GM12878 (cell line): ENCODE results near the gene CACTIN. TPM values are rescaled to one million over a fixed set of nuclear protein-coding genes. Genes with fewer than 3 reads are reported as not detected.
A peak's percentile ranks its signal among the peaks of the same experiment; 100 is the strongest.

Experiments used
- ATAC-seq: fragments of 200-7000 bp; cut with Tn5 transposase; 3 replicates; pipeline ENCODE4 v1.9.1; 2020; ENCODE audit warnings: mild to moderate bottlenecking, moderate library complexity
- BruUV-seq: library from RNA; stranded (reverse); fragments of 400-500 nt; replicated peaks from 2 replicates; lab custom pipeline; 2021; lab: Mats Ljungman, UMichigan
- CTCF ChIA-PET: fragments of 300-600 bp; sonication (Branson Sonifier 250); formaldehyde crosslinking; extraction: SDS; loops from one replicate; lab custom pipeline; 2021; ENCODE audit warnings: inconsistent platforms; lab: Yijun Ruan, JAX
- POLR2A ChIA-PET: fragments of 350-600 bp; formaldehyde crosslinking; extraction: SDS; loops from one replicate; lab custom pipeline; 2021; ENCODE audit warnings: inconsistent platforms; lab: Charles Lee
- RAD21 ChIA-PET: fragments of 300-600 bp; sonication (Branson Sonifier 250); formaldehyde crosslinking; loops from one replicate; lab custom pipeline; 2023; ENCODE audit warnings: antibody characterized with exemption; ENCODE audit not compliant: unreplicated experiment; lab: Charles Lee
- SMC1A ChIA-PET: fragments of 300-600 bp; sonication (Branson Sonifier 250); formaldehyde crosslinking; loops from one replicate; lab custom pipeline; 2023; ENCODE audit not compliant: unreplicated experiment, uncharacterized antibody; lab: Charles Lee
- DNase-seq: peaks from one replicate; pipeline ENCODE4 v3.0.0-alpha.2; 2011; ENCODE audit warnings: low read depth, low spot score
- FAIRE-seq: peaks from 3 replicates; lab custom pipeline; 2011; peaks lifted over from hg19 to GRCh38; lab: Jason Lieb, UNC
- H2AFZ ChIP-seq: 2 replicates; pipeline ENCODE4 v1.6.0; 2011; ENCODE audit warnings: low read depth, low read length, control low read depth; ENCODE audit not compliant: control insufficient read depth
- H3K27ac ChIP-seq: 2 replicates; pipeline ENCODE4 v1.5.1; 2011; ENCODE audit warnings: control low read depth; ENCODE audit not compliant: control insufficient read depth, insufficient read depth
- H3K27me3 ChIP-seq, 2 experiments: replicated peaks in 1 of 2; 2 replicates each; pipeline versions ENCODE4 v1.6.0 to v1.6.1; 2011; ENCODE audit warnings: low read length in 1 of 2; ENCODE audit not compliant: control insufficient read depth in 2 of 2, insufficient read depth in 2 of 2
- H3K36me3 ChIP-seq, 2 experiments: 2 replicates each; pipeline ENCODE4 v1.5.1; 2011; ENCODE audit warnings: low read length in 1 of 2; ENCODE audit not compliant: control insufficient read depth in 2 of 2, insufficient read depth in 2 of 2
- H3K4me1 ChIP-seq: 2 replicates; pipeline ENCODE4 v1.6.1; 2011; ENCODE audit warnings: mild to moderate bottlenecking, low read length, moderate library complexity, mixed read lengths; ENCODE audit not compliant: control insufficient read depth, insufficient read depth
- H3K4me2 ChIP-seq: 2 replicates; pipeline ENCODE4 v1.6.0; 2011; ENCODE audit warnings: control low read depth; ENCODE audit not compliant: control insufficient read depth, insufficient read depth
- H3K4me3 ChIP-seq: fragments of 200-600 bp; sonication (generic); 2 replicates; pipeline ENCODE4 v1.5.1; 2016
- H3K79me2 ChIP-seq: 2 replicates; pipeline ENCODE4 v1.6.0; 2011; ENCODE audit warnings: low read length; ENCODE audit not compliant: control insufficient read depth, insufficient read depth
- H3K9ac ChIP-seq: 2 replicates; pipeline ENCODE4 v1.8.0; 2011; ENCODE audit warnings: low read length, control low read depth, mixed read lengths; ENCODE audit not compliant: control insufficient read depth, insufficient read depth
- H3K9me3 ChIP-seq: replicated peaks from 3 replicates; pipeline ENCODE4 v1.5.1; 2011; ENCODE audit warnings: mild to moderate bottlenecking, low read length; ENCODE audit not compliant: control insufficient read depth, insufficient read depth
- H4K20me1 ChIP-seq: 2 replicates; pipeline ENCODE4 v1.6.0; 2011; ENCODE audit not compliant: control insufficient read depth, insufficient read depth
- BCL3 ChIP-seq: IDR thresholded peaks from 2 replicates; pipeline ENCODE4 v1.6.1; 2011; ENCODE audit warnings: borderline replicate concordance, low read depth, mild to moderate bottlenecking, moderate library complexity, low read length; ENCODE audit not compliant: insufficient read depth, poor library complexity, severe bottlenecking
- CBFB ChIP-seq: IDR thresholded peaks from 2 replicates; pipeline ENCODE4 v1.6.1; 2016; ENCODE audit warnings: antibody characterized with exemption, low read depth
- CREM ChIP-seq: IDR thresholded peaks from 2 replicates; pipeline ENCODE4 v1.6.1; 2014; ENCODE audit warnings: antibody characterized with exemption, low read depth
- E2F4 ChIP-seq: IDR thresholded peaks from 2 replicates; pipeline ENCODE4 v1.6.1; 2012; ENCODE audit warnings: low read depth, low read length, improper control_type of control experiment
- IRF4 ChIP-seq: IDR thresholded peaks from 2 replicates; pipeline ENCODE4 v1.6.1; 2011; ENCODE audit warnings: low read depth, low read length
- POLR2A ChIP-seq: IDR thresholded peaks from 2 replicates; pipeline ENCODE4 v1.6.1; 2011; ENCODE audit warnings: low read depth, mild to moderate bottlenecking, low read length
- SMARCA5 ChIP-seq: fragments of 450-650 bp; IDR thresholded peaks from 2 replicates; pipeline ENCODE4 v1.6.1; 2017; ENCODE audit warnings: mild to moderate bottlenecking
- SRF ChIP-seq, 2 experiments: IDR thresholded peaks; 2 replicates each; pipeline ENCODE4 v1.6.1; 2011; ENCODE audit warnings: low read depth in 2 of 2, low read length in 2 of 2, mild to moderate bottlenecking in 1 of 2, moderate library complexity in 1 of 2
- USF1 ChIP-seq: IDR thresholded peaks from 2 replicates; pipeline ENCODE4 v1.6.1; 2011; ENCODE audit warnings: borderline replicate concordance, low read depth, mild to moderate bottlenecking, moderate library complexity, mixed read lengths, low read length; ENCODE audit not compliant: insufficient read depth; ENCODE audit errors: extremely low read length
- ZNF24 ChIP-seq: fragments of 450-650 bp; IDR thresholded peaks from 2 replicates; pipeline ENCODE4 v1.6.1; 2017; ENCODE audit warnings: antibody characterized with exemption, mild to moderate bottlenecking
- ZSCAN29 ChIP-seq: fragments of 450-650 bp; IDR thresholded peaks from 2 replicates; pipeline ENCODE4 v1.6.1; 2017; ENCODE audit warnings: mild to moderate bottlenecking, moderate library complexity
- WGBS: methylation state at CpG from one replicate; pipeline ENCODE4 v1.1.6; 2016; ENCODE audit warnings: low lambda C conversion rate; ENCODE audit not compliant: insufficient replicate concordance, insufficient coverage; ENCODE audit errors: missing lambda C conversion rate; 5-methylcytosine and 5-hydroxymethylcytosine counted together
- in situ Hi-C: fragments of 300-500 bp; cut with MboI; formaldehyde crosslinking; loops from 9 replicates; pipeline ENCODE4 v1.14.3; 2018; ENCODE audit warnings: mixed read lengths
- intact Hi-C: fragments of 100-400 bp; cut with micrococcal nuclease; formaldehyde crosslinking; loops from one replicate; pipeline ENCODE4 v1.14.2; 2022; ENCODE audit not compliant: unreplicated experiment
- polyA plus RNA-seq, 11 experiments: library from polyadenylated mRNA; depleted of rRNA in 4 of 11; unstranded in 6 of 11; stranded (reverse) in 5 of 11; fragments of >200 nt; fragmentation: Nextera tagmentation in 4 of 11; fragmentation: Illumina TruSeq in 1 of 11; extraction: Ambion mirVana in 4 of 11; extraction: Trizol in 1 of 11; gene quantifications; 1 replicate in 1 of 11; 2 replicates in 10 of 11; pipeline versions ENCODE4 v1.2.1 to v1.2.3, GENCODE V29; 2011 to 2016; ENCODE audit warnings: inconsistent platforms in 2 of 11, missing spikeins in 2 of 11, low read depth in 1 of 11
- total RNA-seq, 4 experiments: library from RNA; depleted of rRNA in 3 of 4; stranded (reverse); fragments of >200 nt in 3 of 4; fragmentation: Illumina TruSeq in 1 of 4; extraction: Trizol in 1 of 4; gene quantifications; 2 replicates each; pipeline versions ENCODE4 v1.2.1 to v1.2.3, GENCODE V29; 2013 to 2021
- TF ChIP-seq, protein P1 (sequence below): fragments of 450-650 bp; IDR thresholded peaks from 2 replicates; pipeline ENCODE4 v1.6.1; 2017; ENCODE audit warnings: low read depth, mild to moderate bottlenecking, moderate library complexity

Gene CACTIN
- total and polyA plus RNA-seq, 10 of the 15 experiments (the other 5 are each of a cell fraction or from before 2014, with no cell fraction given) = 0.40 to 31.4 (median 12.5) TPM

- TF ChIP-seq BCL3 (no peak), ZSCAN29 (no peak), SMARCA5 (no peak), USF1 (no peak), CREM (no peak)
These were observed 9.1 kb downstream of the CACTIN start (continued) for GRCh38 chr19:3617463-3617862.

DNA sequence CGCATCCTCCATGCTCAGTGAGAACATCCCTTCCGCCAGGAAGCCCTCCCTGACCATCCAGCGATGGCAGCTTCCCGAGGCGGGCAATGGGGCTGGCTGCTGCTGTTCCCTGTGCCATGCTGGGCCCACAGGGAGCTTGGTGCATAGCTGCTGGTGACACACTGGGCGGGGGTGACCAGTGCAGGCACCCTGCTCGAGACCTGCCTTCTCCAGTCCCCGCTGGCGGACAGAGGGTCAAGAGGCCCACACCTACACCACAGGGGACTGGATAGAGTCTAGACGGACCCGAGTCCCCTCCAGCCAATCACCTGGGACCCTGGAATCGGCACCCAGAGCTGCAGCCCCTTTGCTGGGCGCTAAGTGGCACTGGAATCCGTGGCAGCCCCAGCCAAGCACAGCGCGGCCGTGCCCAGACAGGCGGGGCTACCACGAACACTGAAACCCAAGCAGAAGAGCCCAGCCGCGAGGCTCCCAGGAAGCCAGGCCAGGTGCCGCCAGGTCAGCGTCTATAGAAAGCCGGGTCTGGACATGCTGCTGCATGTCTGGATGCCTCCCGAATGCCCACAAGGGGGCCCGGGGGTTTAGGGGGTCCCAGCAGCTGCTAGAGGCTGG lies 11.0 kb downstream of the CACTIN start:
- 88% methylated on average over 25 of the region's 26 CpGs for WGBS
- intact Hi-C loops = no loop called here

More for the DNA sequence above, 11.0 kb downstream of the CACTIN start:
- ATAC-seq (no peak), FAIRE-seq (no peak), DNase-seq (no peak)
- Histone ChIP-seq H2AFZ (no peak overlapping the region), H3K9me3 (no peaks in the 10 kb centered on the region), H3K27ac (no peak overlapping the region), H4K20me1 (no peaks in the 10 kb centered on the region), H3K4me3 (no peak overlapping the region), H3K4me2 (no peak overlapping the region), H3K9ac (no peak overlapping the region), H3K27me3 (no peaks in the 10 kb centered on the region), H3K79me2 (no peaks in the 10 kb centered on the region), H3K36me3 (peaks cover 0 to 16% of the 10 kb centered on the region in 2 experiments; a peak in 3 of 4 replicates), H3K4me1 (no peaks in the 10 kb centered on the region)
- in situ Hi-C loops = no loop called here
- RAD21 ChIA-PET = no interaction called here
- POLR2A ChIA-PET = no interaction called here
- no TSS peak for BruUV-seq
- SMC1A ChIA-PET = no interaction called here
- TF ChIP-seq, protein P1, sequence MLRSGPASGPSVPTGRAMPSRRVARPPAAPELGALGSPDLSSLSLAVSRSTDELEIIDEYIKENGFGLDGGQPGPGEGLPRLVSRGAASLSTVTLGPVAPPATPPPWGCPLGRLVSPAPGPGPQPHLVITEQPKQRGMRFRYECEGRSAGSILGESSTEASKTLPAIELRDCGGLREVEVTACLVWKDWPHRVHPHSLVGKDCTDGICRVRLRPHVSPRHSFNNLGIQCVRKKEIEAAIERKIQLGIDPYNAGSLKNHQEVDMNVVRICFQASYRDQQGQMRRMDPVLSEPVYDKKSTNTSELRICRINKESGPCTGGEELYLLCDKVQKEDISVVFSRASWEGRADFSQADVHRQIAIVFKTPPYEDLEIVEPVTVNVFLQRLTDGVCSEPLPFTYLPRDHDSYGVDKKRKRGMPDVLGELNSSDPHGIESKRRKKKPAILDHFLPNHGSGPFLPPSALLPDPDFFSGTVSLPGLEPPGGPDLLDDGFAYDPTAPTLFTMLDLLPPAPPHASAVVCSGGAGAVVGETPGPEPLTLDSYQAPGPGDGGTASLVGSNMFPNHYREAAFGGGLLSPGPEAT = no peak
- TF ChIP-seq IRF4 (no peak), POLR2A (peak; percentile 54; the same call in 1 of the 2 replicates), CBFB (no peak), ZNF24 (no peak), E2F4 (no peak), SRF (IDR thresholded peaks at IDR 0.05; ENCODE audit: low read depth in 2 of 2, low read length in 2 of 2) (no peak)
- CTCF ChIA-PET = interaction anchor here (1.8 kb wide), 1 partner anchor 70 kb away, joined by 6 read pairs; no protein-coding TSS in a partner anchor
